HG03521 (cell line): Measurements from ENCODE around the gene TMEM86A.
A peak's percentile ranks its signal among the peaks of the same experiment; 100 is the strongest.
"Not testable (repeated sequence)": the region's sequence is repeated elsewhere in the genome, so short reads cannot be mapped to it uniquely, and the experiment has no call there.

Experiments used
- ATAC-seq: cut with Tn5 transposase; IDR thresholded peaks from one replicate; pipeline ENCODE4 v1.9.1; 2021; ENCODE audit warnings: mild to moderate bottlenecking, moderate library complexity; ENCODE audit not compliant: unreplicated experiment

Gene TMEM86A

GRCh38 chr11:18698341-18699268 lies at the start of gene TMEM86A:
TMEM86A (plus strand) TSS chr11:18698779; CDS start chr11:18698887, 108 bp downstream.
- ATAC-seq: peak; percentile 86

GRCh38 chr11:18650353-18650752 lies 48.2 kb upstream of the TMEM86A start:
- no peak for ATAC-seq

GRCh38 chr11:18650859-18651557 lies 47.6 kb upstream of the TMEM86A start:
- ATAC-seq: no peak

GRCh38 chr11:18657673-18658072 lies 40.9 kb upstream of the TMEM86A start:
- ATAC-seq: no peak

GRCh38 chr11:18665353-18665872 lies 33.2 kb upstream of the TMEM86A start:
- not testable (repeated sequence) for ATAC-seq

- ATAC-seq: no peak
Measured at GRCh38 chr11:18668131-18668530, 30.4 kb upstream of the TMEM86A start.

- no peak for ATAC-seq
Measured at GRCh38 chr11:18669219-18669596, 29.4 kb upstream of the TMEM86A start.

- ATAC-seq: no peak
Measured at GRCh38 chr11:18669711-18670110, 28.9 kb upstream of the TMEM86A start.

GRCh38 chr11:18671246-18671645 lies 27.3 kb upstream of the TMEM86A start:
- ATAC-seq: no peak

GRCh38 chr11:18672209-18672608 lies 26.4 kb upstream of the TMEM86A start:
- ATAC-seq: not testable (repeated sequence)

GRCh38 chr11:18676803-18677202 lies 21.8 kb upstream of the TMEM86A start:
- ATAC-seq: no peak

GRCh38 chr11:18677560-18677959 lies 21.0 kb upstream of the TMEM86A start:
- ATAC-seq: no peak

GRCh38 chr11:18681949-18682348 lies 16.6 kb upstream of the TMEM86A start:
- ATAC-seq: not testable (repeated sequence)

GRCh38 chr11:18682466-18682865 lies 16.1 kb upstream of the TMEM86A start:
- no peak for ATAC-seq

GRCh38 chr11:18684267-18684666 lies 14.3 kb upstream of the TMEM86A start:
- no peak for ATAC-seq

- ATAC-seq: not testable (repeated sequence)
Measured at GRCh38 chr11:18691467-18692140, 7.0 kb upstream of the TMEM86A start.

GRCh38 chr11:18692941-18693760 lies 5.4 kb upstream of the TMEM86A start:
- no peak for ATAC-seq

- no peak for ATAC-seq
Measured at GRCh38 chr11:18696638-18697225, 1.8 kb upstream of the TMEM86A start.

GRCh38 chr11:18697576-18697975 lies 1.0 kb upstream of the TMEM86A start:
- no peak for ATAC-seq

GRCh38 chr11:18699269-18699596 lies 654 bp downstream of the TMEM86A start:
- ATAC-seq: no peak
